Brain microvascular endothelial cell (primary cell): ENCODE data around the gene STK32C.

Experiments used
- DNase-seq: peaks from one replicate; pipeline ENCODE4 v3.0.0-alpha.2; 2020
- H3K27ac ChIP-seq: fragments of 250-450 bp; sonication (Bioruptor Pico); 2 replicates; pipeline ENCODE4 v1.5.1; 2020; ENCODE audit warnings: mild to moderate bottlenecking, moderate library complexity
- H3K27me3 ChIP-seq: fragments of 250-450 bp; sonication (Bioruptor Pico); replicated peaks from 2 replicates; pipeline ENCODE4 v1.5.1; 2020; ENCODE audit warnings: mild to moderate bottlenecking
- H3K36me3 ChIP-seq: fragments of 250-450 bp; sonication (Bioruptor Pico); replicated peaks from 2 replicates; pipeline ENCODE4 v1.5.1; 2020; ENCODE audit warnings: mild to moderate bottlenecking
- H3K4me3 ChIP-seq: 2 replicates; pipeline ENCODE4 v1.5.1; 2011; ENCODE audit warnings: low read depth, mild to moderate bottlenecking, control low read depth, low read length, moderate library complexity
- CTCF ChIP-seq: IDR thresholded peaks from 2 replicates; pipeline ENCODE4 v1.5.1; 2011; ENCODE audit warnings: low read depth, mild to moderate bottlenecking, moderate library complexity, low read length, control low read depth, inconsistent platforms; ENCODE audit errors: missing control alignments
- in situ Hi-C: cut with HindIII; loops from 2 replicates; pipeline ENCODE4 v1.10.0; 2017; ENCODE audit warnings: low sequenced_read_pairs, low pct_ligation_motif_present

The STK32C gene

DNA sequence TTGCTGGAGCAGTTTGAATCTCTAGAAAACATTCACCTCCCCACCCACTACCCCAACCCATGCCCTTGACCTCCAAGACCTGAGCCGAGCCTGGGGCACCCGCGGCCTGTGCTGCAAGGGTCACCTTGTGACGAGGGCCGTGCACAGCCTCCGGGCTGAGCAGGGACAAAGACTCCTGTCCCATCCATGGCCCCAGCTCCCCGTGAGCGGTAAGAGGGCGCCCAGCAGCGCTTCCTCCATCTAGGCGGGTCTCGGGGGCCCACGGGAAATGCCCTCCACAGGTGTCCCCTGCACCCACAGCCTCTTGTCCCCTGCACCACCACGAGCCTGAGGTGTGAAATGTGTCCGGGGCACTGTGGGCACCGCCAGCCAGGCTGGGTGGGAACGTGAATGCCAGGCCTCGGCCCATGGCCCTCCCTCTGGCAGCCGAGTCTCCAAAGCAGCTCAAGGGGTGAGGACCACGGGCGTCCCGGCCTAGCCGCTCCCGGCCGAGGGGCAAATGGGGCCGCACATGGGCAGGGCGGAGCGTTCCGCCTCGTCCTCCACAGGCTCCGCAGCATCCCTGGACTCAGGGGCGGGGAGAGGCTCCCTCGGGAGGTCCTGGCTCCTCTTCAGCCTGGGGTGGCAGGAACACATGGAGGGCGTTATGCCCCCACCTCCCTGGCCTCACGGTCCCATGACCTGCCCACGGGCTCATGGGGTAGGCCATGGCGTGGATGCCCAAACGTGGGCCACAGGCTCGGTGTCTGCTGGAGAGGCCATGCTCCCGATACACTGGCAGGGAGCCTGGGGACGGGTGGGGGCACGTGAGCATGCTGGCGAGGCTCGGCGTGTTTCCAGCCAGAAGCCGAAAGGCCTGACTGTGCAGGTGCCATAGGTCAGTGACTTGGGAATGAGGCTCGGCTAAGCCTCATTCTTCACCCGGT is 100.0 kb downstream of the STK32C start:
- in situ Hi-C loops, result no loop called here
- no peak for TF ChIP-seq CTCF
- H3K36me3 ChIP-seq, result no peaks in the 10 kb centered on the region
- no peak overlapping the region for H3K4me3 ChIP-seq
- H3K27me3 ChIP-seq, result no peaks in the 10 kb centered on the region
- DNase-seq, result no peak
- no peak overlapping the region for H3K27ac ChIP-seq

GRCh38 chr10:132206806-132207535 is 100.8 kb downstream of the STK32C start:
- H3K36me3 ChIP-seq, result no peaks in the 10 kb centered on the region
- no peak for DNase-seq
- H3K27ac ChIP-seq, result no peak overlapping the region
- H3K4me3 ChIP-seq, result no peak overlapping the region
- in situ Hi-C loops, result no loop called here
- TF ChIP-seq CTCF, result no peak
- no peaks in the 10 kb centered on the region for H3K27me3 ChIP-seq

- H3K36me3 ChIP-seq, result no peaks in the 10 kb centered on the region
- in situ Hi-C loops, result no loop called here
- H3K27me3 ChIP-seq, result no peaks in the 10 kb centered on the region
- DNase-seq, result no peak
- TF ChIP-seq CTCF, result no peak
- no peak overlapping the region for H3K27ac ChIP-seq
- H3K4me3 ChIP-seq, result no peak overlapping the region
Measured at GRCh38 chr10:132206377-132206745, 101.4 kb downstream of the STK32C start.

- Histone ChIP-seq H3K4me3 (no peak overlapping the region), H3K27ac (no peak overlapping the region), H3K36me3 (no peaks in the 10 kb centered on the region), H3K27me3 (no peaks in the 10 kb centered on the region)
- no peak for TF ChIP-seq CTCF
- no peak for DNase-seq
- in situ Hi-C loops, result no loop called here
Measured at GRCh38 chr10:132205650-132206376, 101.9 kb downstream of the STK32C start.

DNA sequence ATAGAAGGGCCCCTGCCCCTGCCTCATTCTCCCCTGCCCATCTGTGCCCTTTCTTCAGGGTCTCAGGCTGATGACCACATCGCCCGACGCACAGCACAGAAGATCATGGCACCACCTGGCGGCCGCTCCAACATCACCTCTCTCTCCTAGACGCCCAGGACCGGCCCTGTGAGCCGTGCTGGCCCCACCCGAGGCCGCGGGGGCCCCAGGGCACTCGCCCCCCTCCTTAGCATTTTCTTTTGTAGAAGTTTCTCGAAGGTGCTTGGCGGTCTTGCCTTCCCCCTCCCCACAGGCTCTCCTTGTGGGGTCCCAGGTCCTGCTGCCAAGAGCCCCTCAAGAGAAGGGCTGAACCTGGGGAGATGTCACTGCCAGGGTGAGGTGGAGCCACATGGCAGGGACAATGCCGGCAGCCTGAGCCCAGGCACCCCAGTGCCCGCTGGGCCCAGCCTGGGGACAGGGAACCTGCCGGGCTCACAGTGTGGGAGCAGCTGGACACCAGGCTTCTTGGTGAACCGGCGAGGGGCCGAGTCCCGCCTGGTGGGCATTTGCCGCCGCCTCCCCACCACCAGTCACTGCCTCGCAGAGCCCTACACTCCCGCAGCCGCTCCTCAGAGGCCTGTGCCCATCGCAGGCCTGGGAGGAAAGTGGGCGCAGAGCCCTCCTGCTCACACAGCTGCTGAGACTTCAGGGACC is 102.8 kb downstream of the STK32C start:
- no peaks in the 10 kb centered on the region for H3K27me3 ChIP-seq
- no peak overlapping the region for H3K4me3 ChIP-seq
- DNase-seq, result no peak
- H3K27ac ChIP-seq, result no peak overlapping the region
- no peaks in the 10 kb centered on the region for H3K36me3 ChIP-seq
- in situ Hi-C loops, result no loop called here
- no peak for TF ChIP-seq CTCF
